UCSD-AML1 (cell line): ENCODE measurements around the gene TBC1D10B.
A peak's percentile ranks its signal among the peaks of the same experiment; 100 is the strongest.
"Not testable (repeated sequence)": the region's sequence is repeated elsewhere in the genome, so short reads cannot be mapped to it uniquely, and the experiment has no call there.

Experiments
- DNase-seq: peaks from one replicate; lab custom pipeline; 2025; ENCODE audit not compliant: unreplicated experiment; lab: John Stamatoyannopoulos, UW

TBC1D10B gene

DNA sequence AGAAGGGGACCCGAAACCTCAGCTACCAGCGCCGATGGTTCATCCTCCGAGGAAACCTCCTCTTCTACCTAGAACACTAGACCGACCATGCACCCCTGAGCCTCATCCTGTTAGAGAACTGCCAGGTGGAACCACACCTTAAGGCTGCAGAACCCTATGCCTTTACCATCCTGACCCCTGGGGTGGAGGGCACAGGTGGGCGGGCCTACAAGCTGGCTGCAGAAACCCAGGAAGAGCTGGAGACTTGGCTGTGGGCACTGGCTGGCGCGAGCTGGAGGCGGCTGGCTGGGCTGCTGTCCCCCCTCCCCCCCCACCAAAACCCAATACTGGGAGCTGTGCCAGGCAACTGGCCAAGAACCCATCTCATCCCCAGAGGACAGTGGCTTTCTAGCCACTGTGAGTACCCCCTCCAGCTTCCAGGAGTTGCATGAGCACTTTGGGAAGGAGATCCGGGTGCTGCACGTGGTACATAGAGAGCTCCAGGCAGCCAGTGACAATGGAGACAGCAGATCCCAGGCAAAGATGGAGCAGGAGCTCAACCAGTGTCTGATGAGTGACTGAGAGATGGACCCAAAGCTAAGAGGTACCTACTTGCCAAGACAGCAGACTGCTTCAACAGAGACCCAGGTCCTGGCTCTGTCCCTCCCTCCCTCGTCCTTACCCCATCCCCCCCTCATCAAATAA, 13.8 kb downstream of the TBC1D10B start:
- no peak for DNase-seq

DNA sequence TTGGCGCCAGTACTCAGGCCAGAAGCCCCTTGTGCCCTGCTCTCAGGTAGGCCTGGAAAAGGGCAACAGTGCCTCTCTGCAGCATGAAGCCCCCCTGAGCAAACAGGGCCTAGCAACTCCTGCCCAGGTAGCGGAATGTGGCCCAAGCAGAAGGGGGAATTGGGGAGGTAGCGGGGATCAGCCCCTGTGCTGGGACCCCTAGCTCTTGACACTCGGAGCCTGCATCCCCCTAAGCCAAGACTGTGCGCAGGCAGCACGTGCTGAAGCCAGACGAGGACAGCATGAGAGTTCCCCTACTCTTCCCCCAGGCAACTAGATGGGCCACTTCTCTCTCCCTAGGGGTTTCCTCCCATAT, 14.4 kb downstream of the TBC1D10B start:
- no peak for DNase-seq

DNA sequence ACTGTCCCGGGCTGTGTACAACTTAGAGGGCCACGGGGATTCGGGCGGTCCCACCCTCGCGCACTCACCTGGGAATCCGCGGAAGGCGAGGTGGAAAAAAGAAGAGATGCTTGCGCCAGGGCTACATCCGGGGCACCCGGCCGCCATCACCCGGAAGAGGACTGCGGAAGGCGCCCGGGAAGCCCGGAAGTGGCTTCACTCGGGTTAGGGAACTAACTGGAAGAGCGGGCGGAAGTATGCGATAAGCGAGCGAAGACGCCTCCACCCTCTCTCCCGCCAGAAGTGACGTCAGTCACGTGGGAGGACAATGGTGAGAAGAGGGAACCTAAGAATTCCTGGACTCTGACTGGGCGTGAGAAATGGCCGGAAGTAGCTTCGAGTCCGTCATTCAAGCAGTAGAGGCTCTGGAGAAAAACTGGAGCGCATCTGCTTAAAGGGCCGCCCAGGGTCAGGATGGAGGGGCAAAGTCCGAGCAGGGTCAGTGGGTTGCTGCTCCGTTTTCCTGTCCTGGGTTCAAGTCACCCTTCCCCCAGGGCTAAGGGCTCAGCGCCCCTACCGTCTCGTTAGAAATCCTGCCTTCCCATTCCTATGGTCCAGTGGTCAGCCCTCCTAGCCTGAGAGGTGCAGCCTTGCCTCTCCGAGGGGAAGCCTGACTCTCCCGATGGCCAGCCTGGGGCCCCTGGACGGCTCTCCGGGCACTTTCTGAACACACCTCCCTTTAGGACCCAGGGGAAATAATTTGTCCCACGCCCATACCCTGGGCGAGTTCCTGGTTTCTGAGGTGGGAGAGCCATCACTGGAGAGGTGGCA, 14.9 kb downstream of the TBC1D10B start, which contains the start of gene CD2BP2:
Gene CD2BP2 (minus strand): TSS at position 165 of the 810 bp plus-strand sequence. CDS start 627 bp downstream, outside the sequence.
- peak; percentile 95 for DNase-seq

DNA sequence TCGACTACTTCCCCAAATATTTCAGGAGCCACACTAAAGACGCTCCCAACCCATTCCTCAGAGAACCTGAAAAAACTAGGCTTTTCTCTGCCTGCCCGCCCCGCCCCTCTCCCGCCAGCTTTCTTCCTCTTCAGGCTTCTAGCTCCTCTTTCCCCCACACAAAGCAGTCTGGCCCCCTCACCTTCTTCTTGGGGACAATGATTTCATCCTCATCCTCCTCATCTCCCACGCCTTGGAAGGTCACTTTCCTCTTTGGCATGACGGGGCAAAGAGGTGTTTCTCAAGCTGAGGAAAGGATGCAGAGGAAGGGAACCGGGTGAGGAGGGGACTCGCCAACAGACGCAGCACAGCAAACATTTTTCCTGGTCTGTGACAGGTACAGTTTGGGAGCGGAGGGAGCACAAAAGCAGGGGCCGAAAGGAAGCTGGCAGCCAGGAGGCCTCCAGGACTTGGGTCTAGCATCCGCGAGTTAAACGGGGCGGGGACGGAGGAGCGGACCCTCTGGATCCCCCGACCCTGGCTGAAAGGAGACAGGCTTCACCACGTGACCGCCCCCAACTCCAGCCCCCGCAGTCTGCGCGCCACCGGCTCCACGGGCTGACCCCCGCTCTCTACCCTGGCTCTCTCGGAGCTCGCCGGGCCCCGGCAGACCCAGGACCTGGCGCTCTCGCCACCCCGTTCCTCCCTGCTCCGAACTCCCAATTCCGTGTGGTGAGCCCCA, 15.7 kb downstream of the TBC1D10B start:
- no peak for DNase-seq

DNA sequence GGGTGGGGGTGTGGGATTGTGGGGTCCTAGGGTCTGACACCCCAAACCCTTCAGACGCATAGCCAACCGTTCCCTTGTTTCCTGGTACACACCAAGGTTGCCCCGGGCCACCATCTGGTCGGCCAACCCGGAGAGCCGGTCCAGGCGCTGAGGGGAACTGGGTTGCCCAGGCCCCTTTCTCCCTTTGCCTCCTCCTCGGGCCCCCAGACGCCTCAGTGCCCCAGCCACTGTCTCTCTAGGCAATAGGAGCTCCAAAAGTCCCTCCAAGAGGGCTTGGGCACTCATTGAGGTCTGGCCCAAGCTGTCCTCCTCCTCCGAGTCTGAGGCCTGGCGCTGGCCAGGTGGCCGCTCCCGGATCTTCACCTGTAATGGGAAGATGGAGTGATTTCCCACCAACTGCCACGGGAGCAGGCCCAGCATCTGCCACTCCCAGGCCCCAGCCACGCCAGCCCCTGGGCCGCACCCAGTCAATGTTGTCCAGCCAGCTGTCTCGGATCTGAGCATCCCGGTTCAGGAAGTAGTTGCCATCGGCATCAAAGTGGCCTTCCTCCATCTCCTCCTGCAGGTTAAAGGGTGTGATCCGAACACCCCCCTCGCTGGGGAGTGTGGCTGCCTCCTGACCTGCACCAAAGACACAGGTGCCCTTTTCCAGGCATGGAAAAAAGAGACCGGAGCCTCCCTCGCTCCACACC, 16.7 kb downstream of the TBC1D10B start:
- no peak for DNase-seq

DNA sequence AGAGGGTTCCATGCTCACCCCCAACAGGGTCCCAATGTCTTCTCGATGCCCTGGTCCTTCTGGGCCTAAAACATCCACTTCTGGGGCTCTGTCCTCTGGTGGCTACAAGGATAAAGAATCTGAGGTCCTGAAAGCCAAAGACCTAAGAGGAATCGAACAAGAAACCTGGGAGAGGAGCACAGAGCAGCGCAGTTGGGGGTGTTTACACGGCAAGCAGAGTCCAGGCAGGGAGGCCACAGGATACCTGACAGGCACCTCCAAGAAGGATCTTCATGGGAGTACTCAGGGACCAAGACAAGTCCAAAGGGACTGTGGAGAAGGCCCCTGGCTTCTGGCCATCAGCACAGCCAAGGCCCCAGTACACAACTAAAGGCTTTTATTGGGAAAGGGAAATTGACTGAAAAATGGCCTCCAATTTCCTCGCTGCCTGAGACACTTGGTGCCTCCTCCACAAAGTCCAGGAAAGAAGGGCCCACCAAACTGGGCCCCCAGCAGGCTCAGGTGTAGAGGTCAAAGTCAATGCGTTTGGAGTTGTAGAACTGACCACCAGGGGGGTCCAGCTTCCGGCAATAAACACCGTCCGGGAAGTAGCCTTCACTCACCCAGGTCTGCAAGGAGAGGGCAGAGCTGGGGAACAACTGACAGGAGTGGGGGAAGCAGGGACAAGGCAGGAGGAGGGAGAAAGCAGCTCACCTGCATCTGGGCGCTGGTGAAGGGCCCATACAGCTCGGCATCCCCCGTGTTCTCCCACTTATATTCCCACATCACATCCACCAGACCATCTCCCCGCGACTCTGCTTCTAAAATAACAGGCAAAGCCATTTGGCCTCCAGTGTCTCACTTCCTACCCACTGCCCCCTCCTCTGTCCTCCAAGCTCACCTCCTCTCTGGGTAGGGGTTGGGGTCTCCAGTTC, 17.5 kb downstream of the TBC1D10B start:
- DNase-seq = no peak

DNA sequence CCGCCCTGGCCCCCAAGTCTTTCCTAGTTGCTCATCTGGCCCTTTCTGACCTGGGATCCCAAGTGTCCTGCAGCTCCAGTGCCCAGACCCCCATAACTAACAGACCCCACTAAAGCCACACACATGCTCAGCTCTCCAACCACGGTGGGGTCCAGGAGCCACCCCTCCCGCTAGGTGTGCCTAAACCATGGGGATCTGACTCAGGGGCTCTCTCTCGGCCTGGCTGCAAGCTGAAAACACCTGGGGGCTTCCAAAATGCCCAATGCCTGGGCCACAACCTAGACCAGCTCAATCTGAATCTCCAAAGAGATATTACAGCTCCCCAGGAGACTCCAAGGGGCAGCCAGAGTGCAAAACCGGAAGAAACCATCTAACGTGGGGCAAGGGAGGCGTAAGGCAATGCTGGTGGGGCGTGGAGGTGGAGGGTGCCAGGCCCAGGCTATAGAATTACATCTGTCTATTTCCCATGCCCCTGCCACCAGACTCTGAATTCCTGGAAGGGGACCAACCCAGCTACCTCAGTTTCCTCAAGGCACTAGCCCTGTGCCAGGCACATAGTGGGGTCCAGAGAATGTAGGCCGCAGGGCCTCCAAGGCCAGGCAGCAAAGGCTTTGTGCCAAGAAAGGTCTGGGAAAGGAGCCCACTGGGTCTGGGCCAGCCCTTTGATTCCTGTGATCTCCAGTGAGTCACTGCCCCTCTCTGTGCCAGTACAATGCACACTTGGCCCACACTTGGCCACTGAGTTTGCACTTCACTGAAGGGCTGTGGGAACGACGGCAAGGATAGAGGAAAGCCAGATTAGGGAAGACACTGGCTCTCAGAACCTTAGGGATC, 18.5 kb downstream of the TBC1D10B start:
- DNase-seq = no peak

DNA sequence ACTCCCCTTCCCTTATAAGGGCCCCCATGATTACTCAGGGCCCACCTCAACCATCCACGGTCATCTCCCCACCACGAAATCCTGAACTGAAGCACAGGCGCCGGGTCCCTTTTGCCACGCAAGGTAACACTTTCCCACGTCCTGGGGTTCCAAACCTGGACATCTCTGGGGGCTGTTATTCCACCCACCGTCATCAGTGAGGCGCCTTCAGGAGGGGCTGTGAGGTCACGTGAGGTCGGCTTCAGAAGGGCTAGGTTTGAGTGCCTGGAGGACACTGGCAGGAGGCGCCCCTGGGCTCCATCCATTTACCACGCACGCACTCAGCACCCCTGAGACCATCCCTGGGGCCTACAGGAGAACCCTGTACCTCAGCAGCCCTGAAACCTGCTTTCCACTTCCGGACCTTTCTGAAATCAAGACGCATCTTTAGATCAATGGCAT, 19.3 kb downstream of the TBC1D10B start:
- DNase-seq = no peak

DNA sequence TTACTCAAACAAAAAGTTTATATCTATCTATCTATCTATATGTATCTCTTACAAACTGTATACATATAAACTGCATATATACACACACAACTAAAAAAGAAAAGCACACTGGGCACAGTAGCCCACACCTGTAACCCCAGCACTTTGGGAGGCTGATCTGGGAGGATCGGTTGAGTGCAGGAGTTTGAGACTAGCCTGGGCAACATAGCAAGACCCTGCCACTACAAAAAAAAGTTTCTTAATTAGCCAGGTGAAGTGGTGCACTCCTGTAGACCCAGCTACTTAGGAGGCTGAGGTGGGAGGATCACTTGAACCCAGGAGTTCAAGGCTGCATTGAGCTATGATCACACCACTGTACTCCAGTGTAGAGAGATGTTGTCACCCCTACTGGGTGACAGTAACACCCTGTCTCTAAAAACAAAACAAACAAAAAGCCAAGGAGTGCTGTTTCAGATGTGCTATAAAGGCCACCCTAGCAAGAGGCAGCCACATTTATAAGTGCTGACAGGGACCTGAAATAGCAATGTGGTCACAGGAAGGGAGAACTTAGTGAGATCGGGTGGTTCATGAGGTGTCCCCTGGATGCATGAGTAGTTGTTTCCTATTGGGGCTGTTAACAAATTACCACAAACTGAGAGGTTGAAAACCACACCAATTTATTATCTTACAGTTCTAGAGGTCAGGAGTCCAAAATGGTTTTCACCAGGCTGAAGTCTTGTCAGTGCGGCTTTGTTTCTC, 20.0 kb downstream of the TBC1D10B start:
- no peak for DNase-seq

DNA sequence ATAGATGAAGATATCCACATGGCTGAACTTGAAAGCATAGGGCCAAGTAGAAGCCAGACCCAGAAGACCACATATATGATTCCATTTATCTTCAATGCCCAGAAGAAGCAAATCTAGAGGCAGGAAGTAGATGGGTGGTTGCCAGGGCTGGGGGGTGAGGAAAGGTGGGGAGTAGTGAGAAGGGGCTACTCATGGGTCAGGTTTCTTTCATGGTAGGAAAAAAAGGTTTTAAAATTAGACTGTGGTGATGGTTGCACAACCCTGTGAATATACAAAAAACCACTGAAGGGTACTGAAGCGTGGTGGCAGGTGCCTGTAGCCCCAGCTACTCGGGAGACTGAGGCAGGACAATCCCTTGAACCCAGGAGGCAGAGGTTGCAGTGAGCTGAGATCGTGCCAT, 20.6 kb downstream of the TBC1D10B start:
- DNase-seq = no peak

DNA sequence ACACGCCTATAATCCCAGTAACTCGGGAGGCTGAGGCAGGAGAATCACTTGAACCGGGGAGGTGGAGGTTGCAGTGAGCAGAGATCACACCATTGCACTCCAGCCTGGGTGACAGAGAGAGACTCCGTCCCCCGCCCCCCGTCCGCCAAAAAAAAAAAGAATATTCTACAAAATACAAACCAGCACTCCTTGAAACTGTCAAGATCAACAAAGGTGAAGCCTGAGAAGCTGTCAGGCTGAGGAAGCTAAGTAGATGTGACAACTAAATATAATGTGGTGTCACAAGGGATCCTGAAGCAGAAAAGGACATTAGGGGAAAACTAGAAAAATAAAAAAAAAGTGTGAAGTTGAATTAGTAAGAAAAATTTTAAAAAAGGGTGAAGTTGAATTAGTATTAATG, 21.4 kb downstream of the TBC1D10B start:
- DNase-seq = no peak

DNA sequence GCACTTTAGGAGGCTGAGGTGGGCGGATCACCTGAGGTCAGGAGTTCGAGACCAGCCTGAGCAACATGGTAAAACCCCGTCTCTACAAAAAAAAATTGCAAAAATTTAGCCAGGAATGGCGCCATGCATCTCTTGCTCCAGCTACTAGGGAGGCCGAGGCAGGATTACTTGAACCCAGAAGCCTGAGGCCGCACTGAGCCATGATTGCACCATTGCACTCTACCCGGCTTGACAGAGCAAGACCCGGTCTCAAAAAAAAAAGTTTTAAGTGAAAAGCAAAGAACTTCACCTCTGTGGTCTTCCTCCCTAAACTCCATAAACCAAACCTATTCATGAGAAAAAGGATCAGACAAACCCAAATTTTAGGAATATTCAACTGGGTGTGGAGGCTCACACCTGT, 22.2 kb downstream of the TBC1D10B start:
- no peak for DNase-seq

DNA sequence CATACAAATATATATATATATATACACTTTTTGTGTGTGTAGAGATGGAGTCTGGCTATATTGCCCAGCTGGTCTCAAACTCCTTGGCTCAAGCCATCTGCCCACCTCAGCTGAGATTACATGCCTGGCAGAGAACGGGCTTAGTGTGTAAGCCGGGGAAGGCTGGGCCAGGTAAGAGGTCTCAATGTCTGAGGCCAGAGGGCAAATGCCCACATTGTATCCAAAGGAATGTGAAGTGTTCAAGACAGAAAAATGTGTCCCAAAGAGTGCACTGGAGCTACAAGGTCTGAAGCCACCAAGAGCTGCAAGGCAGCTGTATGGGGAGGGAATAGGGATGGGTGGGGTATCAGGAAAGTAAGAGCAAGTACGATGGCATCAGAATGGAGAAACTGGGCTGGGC, 24.0 kb downstream of the TBC1D10B start:
- no peak for DNase-seq

DNA sequence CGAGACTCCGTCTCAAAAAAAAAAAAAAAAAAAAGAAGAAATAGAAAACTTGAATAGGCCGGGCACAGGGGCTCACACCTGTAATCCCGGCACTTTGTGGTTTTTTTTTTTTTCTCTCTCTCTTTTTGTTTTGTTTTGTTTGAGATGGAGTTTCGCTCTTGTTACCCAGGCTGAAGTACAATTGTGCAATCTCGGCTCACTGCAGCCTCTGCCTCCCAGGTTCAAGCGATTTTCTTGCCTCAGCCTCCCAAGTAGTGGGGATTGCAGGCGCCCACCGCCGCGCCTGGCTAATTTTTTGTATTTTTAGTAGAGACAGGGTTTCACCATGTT, 26.8 kb downstream of the TBC1D10B start:
- DNase-seq = not testable (repeated sequence)

DNA sequence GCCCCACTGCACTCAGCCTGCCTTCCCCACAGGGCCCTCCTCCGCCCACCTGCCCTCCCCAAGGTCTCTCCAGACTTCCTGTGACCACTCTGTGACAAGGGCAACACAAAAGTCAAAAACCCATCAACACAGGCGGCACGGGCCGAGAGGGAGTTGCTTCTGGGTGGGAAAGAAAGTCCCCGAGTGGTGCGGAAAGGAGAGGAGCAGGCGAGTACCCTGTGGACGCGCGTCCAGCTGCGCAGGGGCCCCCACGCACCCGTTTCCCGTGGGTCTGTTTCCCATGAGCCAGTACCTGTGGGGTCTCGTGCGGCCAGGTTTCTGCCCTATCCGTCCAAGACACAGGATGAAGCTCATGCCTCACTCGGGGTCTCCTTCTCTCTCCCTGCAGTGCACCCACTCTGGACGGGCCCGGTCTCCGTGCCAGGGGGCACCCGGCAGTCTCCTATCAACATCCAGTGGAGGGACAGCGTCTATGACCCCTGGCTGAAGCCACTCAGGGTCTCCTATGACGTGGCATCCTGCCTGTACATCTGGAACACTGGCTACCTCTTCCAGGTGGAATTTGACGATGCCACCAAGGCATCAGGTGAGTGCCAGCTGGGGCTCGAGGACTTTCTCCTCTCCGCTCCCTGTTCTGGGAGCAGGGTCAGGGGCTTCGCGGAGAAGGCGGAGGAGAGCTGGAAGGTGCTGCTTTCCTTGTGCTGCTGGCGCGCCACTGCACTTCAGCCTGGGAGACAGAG, 27.4 kb downstream of the TBC1D10B start:
- DNase-seq = no peak

DNA sequence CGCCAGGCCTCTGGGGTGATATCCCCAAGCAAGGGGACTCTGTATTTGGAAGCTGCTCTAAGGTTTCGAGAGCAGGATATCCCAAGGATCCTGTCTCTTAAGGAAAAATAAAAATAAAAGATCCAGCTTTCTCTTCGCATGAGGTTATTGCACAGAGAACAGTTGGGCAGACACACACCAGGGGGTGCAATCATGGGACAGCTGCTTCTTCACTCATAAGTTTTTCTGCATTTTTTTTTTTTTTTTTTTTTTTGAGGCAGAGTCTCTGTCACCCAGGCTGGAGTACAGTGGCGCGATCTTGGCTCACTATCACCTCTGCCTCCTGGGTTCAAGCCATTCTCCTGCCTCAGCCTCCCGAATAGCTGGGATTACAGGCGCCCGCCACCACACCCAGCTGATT, 28.3 kb downstream of the TBC1D10B start:
- not testable (repeated sequence) for DNase-seq

DNA sequence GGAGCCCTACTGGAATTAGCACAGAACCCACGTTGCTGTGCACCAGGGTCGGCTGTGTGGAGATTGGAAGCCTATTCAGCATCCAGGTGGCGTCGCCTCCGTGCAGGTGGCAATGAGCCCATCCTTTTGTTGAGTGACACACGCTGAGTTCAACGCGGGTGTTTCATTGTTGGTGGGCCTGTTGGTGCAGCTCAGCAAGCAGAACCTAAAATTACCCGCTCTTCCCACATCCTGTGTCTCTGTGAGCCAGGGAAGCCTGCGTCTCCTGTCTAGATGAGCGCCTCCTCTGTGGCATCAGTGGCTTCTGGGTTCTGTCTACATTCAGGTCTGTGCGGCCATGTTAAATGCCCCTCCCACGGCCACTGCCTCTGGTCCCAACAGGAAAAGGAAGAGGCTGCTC, 29.7 kb downstream of the TBC1D10B start:
- DNase-seq = no peak

DNA sequence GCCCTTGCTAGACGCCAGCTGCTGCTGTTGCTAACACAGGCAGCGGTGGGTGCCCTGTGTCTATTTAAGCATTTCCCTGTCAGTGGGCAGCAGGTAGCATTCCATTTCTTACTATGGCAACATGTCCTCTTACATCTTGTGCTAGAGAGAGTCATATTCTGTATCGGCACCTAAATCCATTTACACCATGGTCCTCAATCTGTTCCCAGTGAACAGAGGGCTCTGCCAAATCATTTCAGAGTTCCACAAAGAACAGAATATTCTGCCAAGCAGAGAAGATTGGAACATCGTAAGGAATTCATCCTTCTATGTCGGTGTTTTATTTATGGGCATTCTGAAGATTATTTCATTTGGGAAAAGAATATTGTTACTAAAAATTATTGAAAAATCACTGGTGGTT, 31.6 kb downstream of the TBC1D10B start:
- DNase-seq = not testable (repeated sequence)
